Daoy (cell line): ENCODE measurements around the gene GPX3. TPM values are rescaled to one million over a fixed set of nuclear protein-coding genes. Genes with fewer than 3 reads are reported as not detected.

ENCODE experiments used
- DNase-seq: peaks from one replicate; pipeline ENCODE4 v3.0.0-alpha.2; 2015; ENCODE audit warnings: low read depth
- total RNA-seq: library from RNA; depleted of rRNA; stranded (reverse); fragments of >200 nt; shearing (Covaris generic); gene quantifications from 2 replicates; pipeline ENCODE4 v1.2.3, GENCODE V29; 2014

The GPX3 gene
- total RNA-seq, 1 experiment from 2014 or later: 13.1 TPM

DNA sequence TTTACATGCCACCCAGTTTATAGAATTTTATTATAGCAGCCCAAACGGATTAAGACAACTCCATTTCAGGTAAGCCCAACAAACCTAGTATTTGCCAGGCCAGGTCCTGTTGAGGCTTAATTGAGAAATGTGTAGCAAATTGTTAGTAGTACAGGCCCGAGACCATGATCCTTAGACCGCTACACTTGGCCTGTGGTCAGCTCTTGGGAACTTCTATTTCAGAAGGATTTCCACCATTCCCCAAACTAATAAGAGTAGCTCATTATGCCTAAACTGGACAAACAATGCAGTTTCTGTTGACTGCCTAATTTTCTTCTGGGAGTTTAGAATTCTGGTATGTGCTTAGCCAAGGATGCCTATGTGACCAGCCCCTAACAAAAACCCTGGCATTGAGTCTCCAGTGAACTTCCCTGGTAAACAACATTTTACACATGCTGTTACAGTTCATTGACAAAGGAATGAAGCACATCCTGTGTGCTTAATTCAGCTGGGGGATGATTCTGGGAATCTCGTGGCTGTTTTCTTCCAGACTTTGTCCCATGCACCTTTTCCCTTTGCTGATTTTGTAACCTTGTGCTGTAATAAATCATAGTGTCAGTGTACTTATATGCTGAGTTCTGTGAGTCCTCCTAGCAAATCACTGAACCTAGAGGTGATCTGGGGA lies 5.6 kb upstream of the GPX3 start:
- no peak for DNase-seq

DNA sequence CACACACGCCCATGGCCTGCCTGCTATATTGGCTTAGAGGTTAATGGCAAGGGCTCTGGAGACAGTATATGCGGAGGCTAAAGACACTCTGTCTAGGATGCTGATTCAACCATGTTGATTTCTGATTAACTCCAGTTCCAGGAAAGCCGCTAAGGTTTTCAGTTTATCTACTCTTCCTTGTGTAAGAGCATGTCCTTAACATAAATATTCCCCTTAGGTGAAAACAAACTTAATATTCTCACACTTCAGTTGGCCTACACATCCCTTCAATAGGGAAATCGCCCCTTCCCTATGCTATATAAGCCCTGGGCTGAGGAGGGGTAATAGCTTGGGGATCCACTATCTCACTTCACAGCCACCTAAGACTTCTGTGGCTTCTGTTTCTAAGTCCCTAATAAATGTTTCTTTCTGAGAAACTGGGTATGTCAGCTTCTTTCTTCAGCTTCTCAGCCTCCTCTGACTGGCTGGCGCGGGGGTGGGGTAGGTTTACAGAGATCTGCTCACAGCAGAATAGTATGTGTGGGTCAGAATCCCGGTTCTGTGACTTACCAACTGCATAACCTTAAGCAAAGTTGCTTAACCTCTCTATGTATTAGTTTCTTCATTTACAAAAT lies 4.3 kb upstream of the GPX3 start:
- no peak for DNase-seq

- DNase-seq: no peak
Measured at GRCh38 chr5:151016700-151017099, 3.7 kb upstream of the GPX3 start.

DNA sequence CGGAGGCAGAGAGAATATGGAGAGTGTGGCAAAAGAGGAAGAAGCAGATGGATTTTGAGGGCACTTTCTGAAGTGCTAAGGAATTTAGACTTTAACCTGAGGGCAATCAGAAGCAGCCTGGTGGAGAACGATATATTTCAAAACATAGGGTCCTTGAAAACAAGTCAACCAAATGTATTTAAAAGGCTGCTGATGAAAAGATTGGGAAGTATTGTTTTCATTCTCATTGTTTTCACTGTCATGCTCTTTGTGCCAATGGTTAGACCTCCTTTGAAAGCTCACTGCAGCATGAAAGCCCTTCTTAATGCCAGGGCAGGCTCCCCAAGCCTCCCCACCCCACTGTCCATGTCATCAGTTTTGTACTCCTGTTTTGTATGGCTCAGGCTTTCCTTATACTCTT lies 2.5 kb upstream of the GPX3 start:
- DNase-seq: no peak

DNA sequence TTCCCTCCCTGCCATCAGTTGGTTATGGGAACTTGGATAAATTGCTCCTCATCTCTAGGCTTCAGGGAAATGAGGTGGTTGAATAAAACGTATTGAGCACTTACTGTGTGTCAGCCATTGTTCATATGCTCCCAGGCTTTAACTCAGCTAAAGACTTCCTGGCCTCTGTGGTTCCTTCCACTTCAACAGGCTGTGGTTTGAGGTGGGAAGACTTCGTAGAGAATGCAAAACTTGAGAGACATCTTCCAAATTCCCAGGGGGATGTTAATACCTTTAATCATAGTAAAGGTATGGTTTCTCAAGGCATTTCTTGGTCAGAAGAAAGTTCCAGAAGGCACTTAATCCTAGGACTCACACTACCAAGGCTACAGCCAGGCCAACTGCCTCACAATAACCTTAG lies 1.5 kb upstream of the GPX3 start:
- no peak for DNase-seq

GRCh38 chr5:151019331-151019730 lies 1.1 kb upstream of the GPX3 start:
- no peak for DNase-seq

GRCh38 chr5:151021746-151022145 lies 1.4 kb downstream of the GPX3 start:
- no peak for DNase-seq

DNA sequence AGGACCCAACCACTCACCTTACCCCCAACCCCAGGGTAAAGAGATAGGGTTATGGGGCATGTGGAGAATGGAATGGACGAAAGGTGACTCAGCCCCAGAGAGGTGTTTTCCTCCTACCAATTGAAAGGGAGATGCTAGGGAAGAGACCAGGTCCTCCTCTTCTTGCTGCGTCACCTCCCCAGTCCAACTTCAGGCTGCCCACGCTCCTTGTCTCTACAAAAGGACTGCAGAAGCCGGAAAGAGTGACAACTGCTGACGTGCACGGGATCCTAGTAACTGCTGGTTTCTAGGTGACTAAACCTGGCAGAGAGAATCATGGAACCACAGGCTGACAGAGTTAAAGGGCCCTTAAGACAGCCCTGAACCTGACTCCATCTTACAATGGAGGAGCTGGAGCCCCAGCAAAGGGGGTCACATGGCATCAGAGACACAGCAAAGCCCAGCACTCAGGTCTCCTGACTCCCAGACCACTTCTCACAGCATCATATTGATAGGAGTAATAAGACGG lies 2.2 kb downstream of the GPX3 start:
- peak; percentile 84 for DNase-seq

GRCh38 chr5:151023047-151023615 lies 2.7 kb downstream of the GPX3 start:
- DNase-seq: peak; percentile 67

DNA sequence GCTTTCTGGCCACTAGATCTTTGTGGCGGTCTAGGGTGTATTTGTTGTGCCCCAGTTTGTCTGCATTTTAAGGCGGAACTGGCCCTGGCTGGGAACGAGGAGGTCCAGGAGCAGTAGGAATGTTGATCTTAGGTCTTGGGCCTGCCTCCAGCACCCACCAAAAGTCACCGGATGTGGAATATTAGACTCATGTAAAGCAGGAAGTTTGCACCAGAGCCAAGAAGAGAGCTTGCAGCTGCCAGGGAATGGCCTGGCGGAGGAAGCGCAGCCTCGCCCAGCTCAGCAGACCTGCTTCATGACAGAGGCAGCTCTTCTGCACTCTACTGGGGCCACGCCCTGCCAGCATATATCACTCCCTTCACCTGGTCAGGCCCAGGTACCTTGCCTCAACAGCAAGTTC lies 3.3 kb downstream of the GPX3 start:
- DNase-seq: peak; percentile 87

- DNase-seq: peak; percentile 35
Measured at GRCh38 chr5:151024440-151025249, 4.3 kb downstream of the GPX3 start.

DNA sequence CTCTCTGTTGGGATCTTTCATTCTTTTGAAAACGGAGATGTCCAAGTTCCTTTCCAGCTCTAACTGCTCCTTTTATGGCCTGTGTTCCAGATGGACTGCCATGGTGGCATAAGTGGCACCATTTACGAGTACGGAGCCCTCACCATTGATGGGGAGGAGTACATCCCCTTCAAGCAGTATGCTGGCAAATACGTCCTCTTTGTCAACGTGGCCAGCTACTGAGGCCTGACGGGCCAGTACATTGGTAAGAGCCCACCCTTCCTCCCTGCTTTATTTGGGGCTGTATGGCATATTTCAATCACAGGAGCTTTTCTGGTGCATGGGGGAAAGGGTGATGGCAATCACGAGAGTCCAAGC lies 4.8 kb downstream of the GPX3 start:
- no peak for DNase-seq

DNA sequence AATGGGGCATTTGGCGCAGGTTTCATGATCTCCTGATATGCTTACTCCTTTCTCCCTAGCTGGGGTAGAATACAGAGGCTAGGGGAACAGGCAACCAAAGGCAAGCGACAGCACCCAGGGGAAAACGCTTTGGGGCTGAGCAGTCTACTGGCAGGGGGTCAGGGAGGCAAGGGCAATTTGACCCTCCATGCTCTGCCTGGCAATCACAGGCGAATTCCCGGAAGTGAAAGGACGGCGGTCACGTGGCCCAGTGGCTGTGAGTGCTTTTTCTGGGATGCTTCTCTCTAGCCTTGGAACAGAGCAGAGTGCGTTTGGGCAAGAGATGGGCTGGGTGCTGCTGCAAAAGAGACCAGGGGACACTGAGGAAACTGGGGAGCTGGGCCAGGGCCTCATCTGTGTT lies 5.7 kb downstream of the GPX3 start:
- DNase-seq: no peak

DNA sequence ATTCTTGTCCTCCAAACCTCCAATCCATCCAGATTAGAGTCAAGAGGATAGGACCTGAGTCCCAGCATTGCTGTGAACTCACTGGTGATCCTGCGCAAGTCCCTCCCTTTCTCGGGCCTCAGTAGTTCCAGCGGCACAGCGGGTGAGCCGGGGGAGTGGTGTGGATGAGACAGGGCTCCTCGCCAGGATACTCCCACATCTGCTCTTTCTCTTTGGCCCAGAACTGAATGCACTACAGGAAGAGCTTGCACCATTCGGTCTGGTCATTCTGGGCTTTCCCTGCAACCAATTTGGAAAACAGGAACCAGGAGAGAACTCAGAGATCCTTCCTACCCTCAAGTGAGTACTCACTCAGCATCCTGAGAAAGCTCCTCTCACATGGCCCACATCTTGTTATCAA lies 6.3 kb downstream of the GPX3 start:
- no peak for DNase-seq

GRCh38 chr5:151027961-151028479 lies 7.6 kb downstream of the GPX3 start:
- DNase-seq: no peak

DNA sequence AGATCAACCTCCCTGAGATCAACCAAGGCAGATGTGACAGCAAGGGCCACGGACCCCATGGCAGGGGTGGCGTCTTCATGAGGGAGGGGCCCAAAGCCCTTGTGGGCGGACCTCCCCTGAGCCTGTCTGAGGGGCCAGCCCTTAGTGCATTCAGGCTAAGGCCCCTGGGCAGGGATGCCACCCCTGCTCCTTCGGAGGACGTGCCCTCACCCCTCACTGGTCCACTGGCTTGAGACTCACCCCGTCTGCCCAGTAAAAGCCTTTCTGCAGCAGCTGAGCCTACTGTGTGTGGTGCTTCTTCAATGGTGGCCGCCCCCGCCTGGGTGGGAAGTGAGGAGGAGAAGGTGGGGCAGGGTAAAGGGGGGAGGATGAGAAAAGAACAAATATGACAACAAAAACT lies 8.3 kb downstream of the GPX3 start:
- DNase-seq: no peak

GRCh38 chr5:151029179-151030055 lies 9.0 kb downstream of the GPX3 start:
- no peak for DNase-seq

- no peak for DNase-seq
Measured at GRCh38 chr5:151030056-151030336, 9.6 kb downstream of the GPX3 start.

DNA sequence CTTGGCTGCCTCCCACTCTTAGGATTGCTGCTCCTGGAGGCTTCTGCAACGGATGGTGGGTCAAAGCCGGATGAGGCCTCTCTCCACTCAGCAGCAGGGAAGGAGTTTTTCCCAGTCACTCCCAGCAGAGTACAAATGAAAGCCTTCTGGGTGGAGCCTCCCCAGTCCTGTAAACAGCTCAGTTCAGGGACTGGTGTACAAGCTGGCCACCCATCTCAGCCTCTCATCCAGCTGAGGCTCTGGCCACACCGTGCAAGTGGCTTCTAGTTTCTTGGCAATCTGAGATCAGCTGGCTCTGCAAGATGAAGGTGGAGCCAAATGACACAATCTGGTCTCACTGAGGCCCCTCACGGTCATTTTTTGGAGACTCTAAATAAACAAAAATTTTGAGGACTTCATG lies 10.0 kb downstream of the GPX3 start:
- no peak for DNase-seq

DNA sequence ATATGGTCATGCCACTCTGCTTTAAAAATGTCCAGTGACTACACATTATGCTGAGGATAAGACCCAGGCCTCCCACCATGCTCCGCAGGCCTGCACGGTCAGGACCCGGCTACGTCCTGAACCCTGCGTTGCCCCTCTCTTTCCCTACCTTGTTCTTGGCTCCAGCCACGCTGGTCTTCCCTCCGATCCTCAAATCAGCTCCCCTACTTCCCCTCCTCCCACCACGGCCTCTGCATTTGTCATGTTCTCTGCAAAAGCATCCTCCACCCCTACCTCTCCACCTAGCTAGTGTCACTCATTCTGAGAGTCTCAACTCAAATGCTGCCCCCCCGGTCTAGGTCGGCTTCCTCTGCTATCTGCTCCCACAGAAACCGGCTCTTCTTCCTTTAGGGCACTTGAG lies 11.2 kb downstream of the GPX3 start:
- DNase-seq: no peak

- DNase-seq: no peak
Measured at GRCh38 chr5:151033217-151033934, 13.0 kb downstream of the GPX3 start.
